ENCODE results near the gene FMNL3. TPM values are rescaled to one million over a fixed set of nuclear protein-coding genes. Genes with fewer than 3 reads are reported as not detected.
A peak's percentile ranks its signal among the peaks of the same experiment; 100 is the strongest.

The FMNL3 gene
- total RNA-seq, 2 donors from 2014 or later: 3.0 to 6.2 TPM

DNA sequence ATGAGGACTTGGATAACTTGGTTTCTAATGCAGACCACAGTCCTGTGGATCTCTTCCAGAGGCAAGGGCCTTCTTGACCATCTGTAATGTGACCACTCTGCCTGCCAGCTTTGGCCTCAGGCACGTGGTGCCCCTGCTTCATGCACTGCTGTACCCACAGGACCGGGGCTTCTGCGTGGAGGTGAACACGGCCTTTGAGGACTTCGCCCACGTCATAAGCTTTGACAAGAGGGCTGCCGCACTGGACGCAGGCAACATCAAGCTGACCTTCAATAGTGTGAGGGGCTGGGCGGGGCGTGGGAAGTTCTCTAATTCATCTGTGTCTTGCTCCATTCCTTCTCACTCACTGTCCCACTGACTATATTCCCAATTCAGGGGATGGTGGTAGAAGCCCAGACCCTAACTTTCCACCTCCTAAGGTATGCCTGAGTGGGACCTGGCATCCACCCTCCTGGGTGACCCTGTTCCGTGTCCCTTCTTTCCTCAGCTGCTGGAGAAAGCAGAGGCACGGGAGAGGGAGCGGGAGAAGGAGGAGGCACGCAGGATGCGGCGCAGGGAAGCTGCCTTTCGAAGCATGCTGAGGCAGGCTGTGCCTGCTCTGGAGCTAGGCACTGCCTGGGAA lies 65.3 kb downstream of the FMNL3 start:
- H3K27ac ChIP-seq: no peak overlapping the region
- no peak for ATAC-seq
- DNase-seq: no peak
- peaks cover 0 to 8% of the 10 kb centered on the region in 2 donors for H3K36me3 ChIP-seq (replicated peaks in 1 of 2; ENCODE audit: insufficient read depth in 1 of 2, low read depth in 2 of 2)
- TF ChIP-seq, protein P1, sequence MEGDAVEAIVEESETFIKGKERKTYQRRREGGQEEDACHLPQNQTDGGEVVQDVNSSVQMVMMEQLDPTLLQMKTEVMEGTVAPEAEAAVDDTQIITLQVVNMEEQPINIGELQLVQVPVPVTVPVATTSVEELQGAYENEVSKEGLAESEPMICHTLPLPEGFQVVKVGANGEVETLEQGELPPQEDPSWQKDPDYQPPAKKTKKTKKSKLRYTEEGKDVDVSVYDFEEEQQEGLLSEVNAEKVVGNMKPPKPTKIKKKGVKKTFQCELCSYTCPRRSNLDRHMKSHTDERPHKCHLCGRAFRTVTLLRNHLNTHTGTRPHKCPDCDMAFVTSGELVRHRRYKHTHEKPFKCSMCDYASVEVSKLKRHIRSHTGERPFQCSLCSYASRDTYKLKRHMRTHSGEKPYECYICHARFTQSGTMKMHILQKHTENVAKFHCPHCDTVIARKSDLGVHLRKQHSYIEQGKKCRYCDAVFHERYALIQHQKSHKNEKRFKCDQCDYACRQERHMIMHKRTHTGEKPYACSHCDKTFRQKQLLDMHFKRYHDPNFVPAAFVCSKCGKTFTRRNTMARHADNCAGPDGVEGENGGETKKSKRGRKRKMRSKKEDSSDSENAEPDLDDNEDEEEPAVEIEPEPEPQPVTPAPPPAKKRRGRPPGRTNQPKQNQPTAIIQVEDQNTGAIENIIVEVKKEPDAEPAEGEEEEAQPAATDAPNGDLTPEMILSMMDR (IDR thresholded peaks at IDR 0.05): no peak
- TF ChIP-seq POLR2A (IDR thresholded peaks at IDR 0.05): no peak
- intact Hi-C loops (cut with DNase I): loop anchor here (5.0 kb wide), 1 partner anchor 65 kb away; the partner anchor contains the start of gene FMNL3
- H3K27me3 ChIP-seq: no peaks in the 10 kb centered on the region
- 86 to 92% methylated on average over 13 to 16 of the region's 17 CpGs for WGBS, 2 donors
- H3K9me3 ChIP-seq: no peaks in the 10 kb centered on the region
- no peaks in the 10 kb centered on the region for H3K4me1 ChIP-seq
- no peak overlapping the region for H3K4me3 ChIP-seq

DNA sequence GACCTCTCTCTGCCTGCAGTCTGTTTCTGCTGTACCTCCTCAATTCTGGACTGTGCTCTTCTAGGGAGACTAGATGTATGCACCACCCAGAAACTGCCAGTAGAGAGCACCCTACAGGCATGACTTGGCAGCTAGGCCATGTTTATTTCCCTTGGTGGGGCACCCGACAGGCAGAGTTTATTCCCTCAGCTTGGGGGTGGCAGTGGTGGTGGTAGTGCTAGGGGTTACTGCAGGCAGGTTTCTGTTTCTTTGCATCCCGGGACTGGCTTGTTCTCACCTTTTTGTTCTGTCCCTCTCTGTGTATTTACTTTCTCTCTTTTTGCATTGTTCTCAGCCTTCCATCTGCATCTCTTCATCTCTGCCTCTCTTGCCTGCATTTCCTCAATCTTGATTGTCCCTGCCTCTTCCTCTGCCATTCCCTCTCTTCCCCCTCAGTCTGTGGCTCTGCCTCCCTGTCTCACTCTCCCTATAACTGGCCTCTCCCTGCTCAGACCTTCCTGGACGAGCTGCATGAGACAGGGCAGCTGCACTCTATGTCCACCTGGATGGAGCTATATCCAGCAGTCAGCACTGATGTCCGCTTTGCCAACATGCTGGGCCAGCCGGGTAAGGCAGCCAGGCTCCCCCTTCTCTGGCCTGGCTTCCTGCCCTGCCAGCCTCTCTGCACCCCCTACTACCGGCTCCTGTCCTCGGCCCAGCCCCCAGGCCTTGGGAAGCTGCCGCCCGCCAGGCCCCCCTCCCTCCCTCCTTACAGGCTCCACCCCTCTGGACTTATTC lies 70.0 kb downstream of the FMNL3 start:
- 39 to 53% methylated on average over 9 of the region's 9 CpGs for WGBS, 2 donors
- Histone ChIP-seq H3K27me3 (no peaks in the 10 kb centered on the region), H3K4me1 (no peaks in the 10 kb centered on the region), H3K27ac (no peak overlapping the region), H3K9me3 (no peaks in the 10 kb centered on the region), H3K4me3 (no peak overlapping the region), H3K36me3 (replicated peaks in 1 of 2; ENCODE audit: insufficient read depth in 1 of 2, low read depth in 2 of 2) (peaks cover 0 to 6% of the 10 kb centered on the region in 2 donors)
- DNase-seq (peak; percentile 45 to 64 (median 51)), ATAC-seq (peak; percentile 70)
- intact Hi-C loops (cut with DNase I): no loop called here
- TF ChIP-seq POLR2A (IDR thresholded peaks at IDR 0.05): no peak
- TF ChIP-seq, protein P1 (IDR thresholded peaks at IDR 0.05): peak in 6 of 7 experiments; percentile 36 to 55 (median 50)

DNA sequence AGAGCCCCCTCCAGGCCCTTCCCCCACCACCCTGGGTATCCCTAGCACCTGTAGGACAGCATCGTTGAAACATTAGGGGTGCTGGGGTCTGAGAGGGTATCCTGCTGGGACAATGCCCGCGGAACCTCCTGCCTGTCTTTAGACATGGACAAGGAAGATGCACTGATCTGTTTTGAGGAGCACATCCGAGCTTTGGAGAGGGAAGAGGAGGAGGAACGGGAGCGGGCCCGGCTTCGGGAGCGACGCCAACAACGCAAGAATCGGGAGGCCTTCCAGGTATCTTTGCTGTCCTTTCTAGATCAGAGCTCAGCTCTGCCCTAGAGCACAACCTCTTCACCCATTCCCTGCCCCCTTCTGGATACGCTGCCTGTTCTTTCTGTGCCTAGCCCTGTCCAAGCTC lies 70.6 kb downstream of the FMNL3 start:
- WGBS, 2 donors: 91 to 93% methylated on average over 13 of the region's 13 CpGs
- Histone ChIP-seq H3K36me3 (replicated peaks in 1 of 2; ENCODE audit: insufficient read depth in 1 of 2, low read depth in 2 of 2) (peaks cover 0 to 3% of the 10 kb centered on the region in 2 donors), H3K9me3 (no peaks in the 10 kb centered on the region), H3K27ac (no peak overlapping the region), H3K4me3 (no peak overlapping the region), H3K27me3 (no peaks in the 10 kb centered on the region), H3K4me1 (no peaks in the 10 kb centered on the region)
- no peak for TF ChIP-seq POLR2A (IDR thresholded peaks at IDR 0.05)
- DNase-seq: no peak
- peak; percentile 4 for ATAC-seq
- intact Hi-C loops (cut with DNase I): no loop called here

DNA sequence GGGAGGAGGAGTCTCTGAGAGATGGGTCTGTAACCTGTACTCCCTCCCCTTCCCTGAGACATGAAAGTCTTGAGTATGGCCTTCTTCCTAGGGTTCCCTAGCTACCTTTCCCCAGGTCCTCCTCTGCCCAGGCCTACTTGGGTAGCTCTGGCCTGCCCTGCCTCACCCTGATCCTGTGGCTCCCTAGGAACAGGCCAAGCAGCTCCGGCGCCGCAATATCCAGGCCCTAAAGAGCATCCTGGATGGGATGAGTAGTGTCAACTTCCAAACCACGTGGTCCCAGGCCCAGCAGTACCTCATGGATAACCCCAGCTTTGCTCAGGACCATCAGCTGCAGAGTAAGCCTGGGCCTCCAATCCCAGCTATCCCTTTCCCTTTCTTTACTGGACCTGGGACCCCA lies 71.5 kb downstream of the FMNL3 start:
- Histone ChIP-seq H3K36me3 (replicated peaks in 1 of 2; ENCODE audit: insufficient read depth in 1 of 2, low read depth in 2 of 2) (peaks cover 0 to 3% of the 10 kb centered on the region in 2 donors), H3K27ac (no peak overlapping the region), H3K4me3 (no peak overlapping the region), H3K9me3 (no peaks in the 10 kb centered on the region), H3K27me3 (no peaks in the 10 kb centered on the region), H3K4me1 (no peaks in the 10 kb centered on the region)
- ATAC-seq: no peak
- TF ChIP-seq POLR2A (IDR thresholded peaks at IDR 0.05): no peak
- TF ChIP-seq, protein P1 (IDR thresholded peaks at IDR 0.05): no peak
- WGBS, 2 donors: 89 to 93% methylated on average over 4 of the region's 4 CpGs
- DNase-seq: no peak
- intact Hi-C loops (cut with DNase I): no loop called here

DNA sequence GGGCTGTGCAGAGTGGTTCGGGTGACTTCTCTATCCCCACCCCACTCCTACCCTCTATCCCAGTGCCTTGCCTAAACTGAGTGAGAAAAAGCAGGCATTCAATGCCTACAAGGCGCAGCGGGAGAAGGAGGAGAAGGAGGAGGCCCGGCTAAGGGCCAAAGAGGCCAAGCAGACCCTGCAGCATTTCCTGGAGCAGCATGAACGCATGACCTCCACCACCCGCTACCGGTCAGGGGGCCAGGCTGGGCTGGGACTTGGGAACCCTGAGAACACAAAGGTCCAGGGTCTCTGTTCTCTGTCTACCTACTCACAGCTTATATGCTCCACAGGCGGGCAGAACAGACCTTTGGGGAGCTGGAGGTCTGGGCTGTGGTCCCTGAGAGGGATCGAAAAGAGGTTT lies 72.2 kb downstream of the FMNL3 start:
- no peak overlapping the region for H3K27ac ChIP-seq
- WGBS, 2 donors: 83 to 100% methylated on average over 2 to 9 of the region's 9 CpGs
- H3K4me3 ChIP-seq: no peak overlapping the region
- ATAC-seq (no peak), DNase-seq (no peak)
- no peaks in the 10 kb centered on the region for H3K4me1 ChIP-seq
- H3K27me3 ChIP-seq: no peaks in the 10 kb centered on the region
- TF ChIP-seq, protein P1 (IDR thresholded peaks at IDR 0.05): no peak
- no peak for TF ChIP-seq POLR2A (IDR thresholded peaks at IDR 0.05)
- H3K9me3 ChIP-seq: no peaks in the 10 kb centered on the region
- intact Hi-C loops (cut with DNase I): no loop called here
- H3K36me3 ChIP-seq (replicated peaks in 1 of 2; ENCODE audit: insufficient read depth in 1 of 2, low read depth in 2 of 2): peaks cover 0 to 3% of the 10 kb centered on the region in 2 donors

Measured in body of pancreas (tissue), 4 donors.